TTC549 (cell line): Measurements from ENCODE around the gene AGTPBP1.

Experiments used
- FAIRE-seq: peaks from 2 replicates; lab custom pipeline; 2012; peaks lifted over from hg19 to GRCh38; lab: Jason Lieb, UNC

Gene AGTPBP1

GRCh38 chr9:85717220-85717619, 24.5 kb downstream of the AGTPBP1 start:
- no peak for FAIRE-seq

- FAIRE-seq: no peak
Measured at GRCh38 chr9:85716031-85716877, 25.5 kb downstream of the AGTPBP1 start.

GRCh38 chr9:85715587-85715986, 26.2 kb downstream of the AGTPBP1 start:
- no peak for FAIRE-seq

DNA sequence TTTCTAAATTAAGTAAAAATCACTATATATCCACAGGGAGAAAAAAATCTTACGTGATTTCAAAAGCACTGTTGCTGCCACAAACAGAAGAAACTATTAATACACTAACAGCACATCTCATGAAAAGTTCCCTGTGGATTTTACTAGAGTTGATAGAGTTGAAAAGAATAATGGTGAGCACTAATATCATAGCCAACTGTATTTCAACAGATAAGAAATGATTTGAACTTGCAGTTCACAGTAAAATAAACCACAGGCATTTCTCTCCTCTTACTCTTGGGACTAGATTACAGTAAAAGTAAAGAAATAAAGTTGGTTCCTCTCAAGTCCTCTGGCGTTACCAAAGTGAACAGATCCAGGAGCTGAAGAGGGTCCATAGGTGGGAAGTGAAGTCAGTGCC, 27.9 kb downstream of the AGTPBP1 start:
- FAIRE-seq: no peak

DNA sequence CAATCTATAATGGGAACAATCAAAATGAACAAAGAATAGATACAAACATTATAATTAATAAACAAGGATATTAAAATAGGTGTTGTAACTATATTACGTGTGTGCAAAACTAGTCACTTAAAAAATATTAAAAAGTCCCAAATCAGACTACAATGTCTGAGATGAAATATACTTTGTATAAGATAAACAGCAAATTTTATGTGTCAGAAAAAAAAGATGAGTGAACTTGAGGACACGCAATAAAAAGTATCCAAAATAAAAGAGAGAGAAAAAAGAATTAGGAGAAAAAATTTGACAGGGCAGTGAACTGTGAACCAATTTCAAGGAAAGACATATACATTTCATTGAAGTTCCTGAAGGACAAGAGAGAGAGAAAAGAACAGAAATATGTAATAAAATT, 37.0 kb downstream of the AGTPBP1 start:
- FAIRE-seq: no peak

- no peak for FAIRE-seq
Measured at GRCh38 chr9:85703398-85703797, 38.4 kb downstream of the AGTPBP1 start.

DNA sequence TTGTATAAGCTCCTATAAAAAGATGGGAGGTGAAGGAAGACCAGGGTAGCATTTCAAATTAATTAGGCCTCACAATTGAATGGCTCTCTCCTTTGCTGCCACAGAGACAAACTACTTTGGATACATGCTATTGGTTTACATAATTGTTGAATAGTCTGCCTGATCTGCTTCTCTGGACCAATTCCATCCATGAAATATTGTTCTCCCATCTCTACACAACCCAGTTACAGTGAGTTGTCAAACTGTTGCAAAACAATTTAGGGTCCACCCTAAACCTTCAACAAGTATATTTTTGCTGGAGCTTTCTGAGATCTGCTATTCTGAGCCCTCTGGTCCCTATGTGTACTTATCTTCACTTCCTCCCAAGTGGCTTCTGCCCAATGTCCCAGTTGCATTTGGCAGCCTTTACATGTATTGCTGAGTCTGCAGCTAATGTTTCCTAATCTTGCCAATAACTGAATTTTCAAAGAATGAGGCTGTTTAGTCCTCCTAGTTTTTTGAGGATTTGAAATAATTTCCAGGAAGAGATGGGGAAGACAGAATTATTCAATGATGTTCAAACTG, 38.9 kb downstream of the AGTPBP1 start:
- FAIRE-seq: no peak

- no peak for FAIRE-seq
Measured at GRCh38 chr9:85702191-85702590, 39.6 kb downstream of the AGTPBP1 start.

DNA sequence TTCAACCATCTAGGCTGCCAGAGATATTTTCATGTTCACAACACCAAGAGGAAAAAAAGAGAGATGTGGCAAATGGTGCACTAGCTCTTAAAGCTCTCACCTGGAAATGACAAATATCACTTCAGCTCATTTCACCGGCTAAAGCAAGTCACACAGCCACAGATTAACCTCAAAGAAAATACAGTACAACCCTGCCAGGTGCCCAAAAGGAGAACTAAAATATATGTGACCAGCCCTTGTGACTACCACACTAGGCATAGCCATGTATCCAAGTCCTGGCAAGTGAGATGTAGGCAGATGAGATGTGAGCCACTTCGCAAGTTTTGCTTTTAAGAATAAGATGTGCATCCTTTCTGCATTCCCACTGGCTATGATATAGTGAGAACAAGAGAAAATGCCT, 41.4 kb downstream of the AGTPBP1 start:
- no peak for FAIRE-seq

DNA sequence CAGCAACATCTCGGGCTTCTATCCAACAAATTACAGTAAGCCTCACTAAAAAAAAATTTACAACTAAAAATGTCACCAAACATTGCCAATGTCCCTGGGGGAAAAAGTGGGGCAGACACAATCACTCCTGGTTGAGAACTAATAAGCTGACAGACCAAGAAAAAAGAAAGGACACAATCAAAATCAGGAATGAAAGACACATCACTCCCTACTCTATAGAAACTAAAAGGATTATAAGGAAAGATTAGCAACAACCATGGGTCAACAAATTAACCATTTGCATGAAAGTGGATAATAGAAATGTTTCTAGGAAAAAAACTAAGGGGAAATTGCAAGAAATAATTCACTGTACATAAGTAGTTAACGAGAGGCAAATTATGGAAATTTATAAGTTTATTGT, 53.4 kb downstream of the AGTPBP1 start:
- no peak for FAIRE-seq

DNA sequence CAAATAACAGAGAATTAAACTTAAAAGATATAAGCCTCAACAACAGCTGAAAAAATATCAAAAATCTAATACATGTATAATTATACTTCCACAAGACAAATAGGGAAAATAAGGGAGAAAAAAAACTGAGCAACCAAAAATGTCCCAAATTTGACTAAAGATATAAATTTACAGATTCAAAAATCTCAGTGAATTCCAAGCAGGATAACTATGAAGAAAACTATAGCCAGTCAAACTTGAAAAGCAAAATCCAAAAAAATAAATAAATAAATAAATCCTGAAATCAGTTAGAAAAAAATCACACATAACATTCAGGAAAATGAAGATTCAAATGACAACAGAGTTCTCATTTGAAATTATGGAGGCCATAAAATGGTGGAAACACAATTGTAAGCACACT, 56.7 kb downstream of the AGTPBP1 start:
- no peak for FAIRE-seq

DNA sequence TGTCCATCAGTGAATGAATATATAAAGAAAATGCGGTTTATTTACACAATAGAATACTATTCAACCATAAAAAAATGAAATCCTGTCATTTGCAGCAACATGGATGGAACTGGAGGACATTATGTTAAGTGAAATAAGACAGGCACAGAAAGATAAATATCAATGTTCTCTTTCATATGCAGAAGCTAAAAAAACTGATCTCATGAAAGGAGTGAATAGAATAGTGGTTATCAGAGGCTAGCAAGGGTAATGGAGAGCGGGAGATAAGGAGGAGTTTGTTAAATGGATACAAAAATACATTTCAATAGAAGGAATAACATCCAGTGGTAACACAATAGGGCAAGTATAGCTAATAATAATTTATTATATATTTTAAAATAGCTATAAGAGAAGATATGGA, 65.0 kb downstream of the AGTPBP1 start:
- no peak for FAIRE-seq

DNA sequence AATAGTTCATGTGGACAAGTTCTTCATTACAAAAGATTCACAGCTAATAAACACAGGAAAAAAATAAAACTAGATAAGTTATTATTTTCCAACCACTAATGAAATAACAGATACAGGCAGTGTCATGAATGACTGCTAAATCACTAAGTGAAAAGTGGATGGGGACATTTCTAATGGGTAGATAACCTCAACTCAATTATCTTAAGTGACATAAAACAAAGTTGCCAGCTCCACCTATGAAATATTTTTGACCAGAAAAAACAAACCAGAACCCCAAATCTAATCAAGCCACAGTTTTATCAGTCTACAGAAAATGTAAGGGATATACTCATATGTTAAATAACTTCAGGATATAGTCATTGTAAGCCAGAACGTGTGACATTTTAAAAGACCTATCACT, 74.4 kb downstream of the AGTPBP1 start:
- FAIRE-seq: no peak

DNA sequence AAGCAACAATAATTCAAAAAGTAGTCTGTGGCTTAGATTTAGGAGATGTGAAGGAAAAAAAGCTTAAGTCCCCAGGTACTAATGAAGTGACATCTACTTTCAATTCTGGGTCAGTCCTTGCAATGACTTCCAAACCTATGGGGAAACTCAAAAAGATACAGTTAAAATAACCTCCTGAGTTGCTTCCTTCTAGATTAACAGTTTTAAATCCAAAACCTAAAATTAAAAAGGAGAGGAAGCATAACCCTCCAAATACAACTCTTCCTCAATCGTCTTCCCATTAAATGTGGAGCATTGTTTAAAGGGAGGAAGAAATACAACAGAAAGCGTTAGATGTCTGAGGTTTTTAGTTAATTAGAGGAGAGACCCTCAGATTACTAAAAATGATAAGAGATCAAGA, 75.7 kb downstream of the AGTPBP1 start:
- no peak for FAIRE-seq

GRCh38 chr9:85662573-85662972, 79.2 kb downstream of the AGTPBP1 start:
- no peak for FAIRE-seq

DNA sequence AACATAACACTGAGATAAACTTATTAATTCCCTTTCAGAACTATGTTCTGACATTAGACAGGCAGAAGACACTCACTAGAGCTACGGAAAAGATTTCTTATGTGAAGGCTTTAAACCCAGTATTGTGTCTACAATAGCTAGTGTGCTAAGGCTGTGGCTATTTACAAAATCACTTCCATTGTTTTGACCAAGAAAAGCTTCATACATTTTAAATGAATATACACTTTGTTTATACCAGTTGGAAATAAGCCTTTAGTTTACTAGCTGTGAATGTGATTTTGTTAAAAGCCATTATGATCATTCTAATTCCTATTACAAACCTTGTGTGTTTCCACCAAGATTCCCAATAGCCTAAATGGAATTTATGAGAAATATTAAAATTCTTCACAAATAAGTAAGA, 83.0 kb downstream of the AGTPBP1 start:
- FAIRE-seq: no peak

- FAIRE-seq: no peak
Measured at GRCh38 chr9:85653153-85653552, 88.6 kb downstream of the AGTPBP1 start.

GRCh38 chr9:85647571-85647970, 94.2 kb downstream of the AGTPBP1 start:
- FAIRE-seq: no peak

DNA sequence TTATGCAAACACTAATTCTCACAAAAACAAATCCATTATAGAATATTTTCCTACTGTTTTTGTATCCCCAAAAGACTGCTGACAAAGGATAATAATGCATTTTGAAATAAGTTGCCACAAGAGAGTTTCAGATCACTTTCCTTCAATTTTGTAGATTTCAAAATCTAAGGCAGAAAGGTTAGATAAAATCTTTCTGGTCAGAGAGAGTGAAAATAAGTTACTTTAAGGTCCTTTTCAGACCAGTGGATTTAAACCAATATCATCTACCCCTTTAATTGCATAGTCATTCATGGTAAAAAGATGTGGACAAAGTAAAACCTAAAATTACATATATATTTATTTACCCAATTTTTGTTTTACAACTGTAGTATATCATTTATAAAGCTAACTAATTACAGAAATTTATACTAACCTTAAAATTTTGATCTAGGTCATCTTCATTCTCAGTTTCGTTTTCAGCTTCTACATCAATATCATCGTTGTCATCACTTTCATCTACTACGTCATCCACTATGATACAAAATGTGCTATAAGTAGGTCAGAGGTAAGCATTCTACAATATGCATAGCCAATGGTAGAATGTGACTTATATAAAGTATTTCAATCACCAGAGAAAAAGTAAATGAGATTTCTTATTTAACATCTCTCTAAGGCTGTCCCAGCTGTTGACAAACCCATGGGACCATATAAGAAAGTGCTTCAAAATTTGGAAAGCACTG, 95.7 kb downstream of the AGTPBP1 start:
- FAIRE-seq: no peak

DNA sequence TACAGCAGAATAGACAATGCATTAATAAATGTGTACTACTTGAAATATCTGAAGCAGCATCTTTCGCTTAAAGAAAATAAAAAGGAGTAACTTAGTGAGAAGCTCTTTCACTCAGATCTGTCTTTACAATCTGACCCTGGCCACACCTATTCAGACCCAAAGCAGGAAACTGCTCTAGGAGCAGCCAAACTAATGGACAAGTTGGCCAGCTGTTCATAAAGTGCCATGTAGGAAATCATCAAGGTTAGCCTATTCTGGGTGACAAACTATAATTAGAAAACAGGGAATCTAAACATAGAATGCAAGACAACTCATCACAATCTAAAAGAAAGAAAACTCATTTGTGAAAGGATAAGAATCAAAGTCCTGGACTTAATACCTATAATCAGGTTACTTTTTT, 101.3 kb downstream of the AGTPBP1 start:
- no peak for FAIRE-seq

- no peak for FAIRE-seq
Measured at GRCh38 chr9:85639675-85640186, 102.0 kb downstream of the AGTPBP1 start.

- FAIRE-seq: peak; percentile 17
Measured at GRCh38 chr9:85631809-85632208, 109.9 kb downstream of the AGTPBP1 start.

DNA sequence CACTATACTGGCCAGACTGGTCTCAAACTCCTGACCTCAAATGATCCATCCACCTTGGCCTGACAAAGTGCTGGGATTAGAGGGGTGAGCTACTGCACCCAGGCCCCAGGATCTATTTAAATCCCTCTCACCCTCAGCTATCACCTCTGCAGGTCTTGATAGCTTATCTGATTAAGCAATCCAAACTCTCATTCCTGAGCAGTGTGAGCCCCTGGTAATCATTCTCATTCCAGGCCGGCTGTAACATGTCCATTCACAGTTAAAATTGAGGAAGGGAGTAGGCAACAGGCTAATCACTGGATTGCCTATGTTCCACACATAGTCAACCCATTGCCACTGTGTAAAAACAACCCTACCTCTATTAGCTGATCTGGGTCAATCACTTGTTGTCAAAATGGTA, 111.1 kb downstream of the AGTPBP1 start:
- FAIRE-seq: no peak
